LNCAP (cell line): ENCODE data around the gene VWA3B.

ENCODE experiments used
- CTCF ChIP-seq: fragments of 450-650 bp; IDR thresholded peaks from 2 replicates; pipeline ENCODE4 v1.5.1; 2017; ENCODE audit warnings: mild to moderate bottlenecking

Gene VWA3B

GRCh38 chr2:98086491-98087446 lies at the start of gene VWA3B:
Gene VWA3B (plus strand): TSS chr2:98087167. CDS start chr2:98093093, 5,926 bp downstream.
- TF ChIP-seq CTCF: no peak

- TF ChIP-seq CTCF: no peak
Observed at GRCh38 chr2:98037206-98037605, 49.8 kb upstream of the VWA3B start.

DNA sequence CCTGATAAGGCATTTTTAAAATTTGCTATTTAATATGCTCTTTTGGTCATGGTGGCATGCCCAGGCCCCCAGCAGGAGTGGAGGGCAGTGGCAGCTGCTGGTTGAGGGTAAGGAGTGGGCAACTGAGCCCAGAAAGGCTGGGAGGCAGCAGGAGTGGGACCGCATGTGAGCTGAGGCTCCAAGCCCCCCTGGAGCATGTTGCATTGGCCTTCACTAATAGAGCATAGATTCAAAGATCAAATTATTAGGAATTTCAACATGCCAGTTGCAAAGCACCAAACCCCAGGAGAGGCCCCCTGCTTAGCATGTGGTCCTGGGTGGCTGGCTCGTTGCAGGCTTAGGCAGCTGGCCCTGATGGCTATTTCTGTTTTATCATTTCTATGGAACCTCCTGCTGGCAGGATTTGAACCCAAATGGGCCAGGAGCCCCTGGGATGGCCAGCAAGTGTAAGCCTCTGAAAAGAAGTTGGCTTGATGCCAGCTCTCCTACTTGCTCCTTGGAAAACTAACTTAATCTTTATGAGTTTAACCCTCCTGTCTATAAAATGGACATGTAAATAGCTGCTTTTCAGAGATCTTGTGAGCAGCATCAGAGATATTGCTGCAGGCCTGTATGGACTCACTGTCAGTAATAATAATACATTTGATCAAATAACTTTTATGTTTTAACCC lies 49.2 kb upstream of the VWA3B start:
- TF ChIP-seq CTCF: no peak

DNA sequence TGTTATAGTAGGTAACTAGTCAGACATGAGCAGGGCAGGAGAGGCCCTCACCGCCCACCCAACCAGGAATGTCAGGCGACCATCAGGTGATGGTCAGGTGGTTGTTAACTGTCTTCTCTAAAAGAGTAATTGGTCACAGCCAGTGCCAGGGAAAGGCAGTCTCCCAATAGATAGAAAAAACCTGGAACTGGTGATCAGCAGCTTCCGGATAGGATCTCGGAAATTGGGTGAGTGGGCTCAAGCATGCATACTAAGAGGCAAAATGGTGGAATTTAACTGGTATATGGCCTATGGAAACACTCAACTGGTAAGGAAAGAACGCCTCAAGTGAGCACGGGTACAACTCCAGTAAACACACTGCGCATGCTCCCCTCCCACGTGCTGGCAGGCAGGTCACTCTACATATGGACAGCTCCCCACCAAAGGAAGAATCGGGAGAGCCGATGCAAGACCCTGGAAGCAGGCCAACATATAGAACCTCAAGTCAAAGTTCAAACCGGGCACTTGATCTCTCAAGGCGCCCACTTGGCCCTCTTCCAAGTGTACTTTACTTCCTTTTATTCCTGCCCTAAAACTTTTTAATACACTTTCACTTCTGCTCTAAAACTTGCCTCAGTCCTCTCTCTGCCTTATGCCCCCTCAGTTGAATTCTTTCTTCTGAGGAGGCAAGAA lies 47.7 kb upstream of the VWA3B start:
- TF ChIP-seq CTCF: no peak

GRCh38 chr2:98040331-98040939 lies 46.5 kb upstream of the VWA3B start:
- TF ChIP-seq CTCF: no peak

DNA sequence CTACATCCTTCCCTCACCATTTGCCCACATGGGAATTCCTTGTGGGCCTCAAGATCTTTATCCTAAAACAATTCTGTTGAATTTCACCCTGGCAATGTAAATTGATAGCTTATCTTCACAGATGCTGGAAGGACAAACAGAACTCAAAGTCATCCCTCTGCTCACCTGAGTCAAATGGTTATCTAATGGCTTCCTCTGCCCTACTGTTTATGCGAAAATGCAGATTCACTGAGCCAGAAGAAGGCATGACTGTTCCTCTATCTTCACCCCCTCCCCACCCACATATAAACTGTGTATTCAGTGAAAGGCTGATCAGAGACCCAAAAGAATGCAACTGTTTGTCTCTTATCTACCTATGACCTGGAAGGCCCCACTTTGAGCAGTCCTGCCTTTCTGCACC lies 43.9 kb upstream of the VWA3B start:
- TF ChIP-seq CTCF: no peak

DNA sequence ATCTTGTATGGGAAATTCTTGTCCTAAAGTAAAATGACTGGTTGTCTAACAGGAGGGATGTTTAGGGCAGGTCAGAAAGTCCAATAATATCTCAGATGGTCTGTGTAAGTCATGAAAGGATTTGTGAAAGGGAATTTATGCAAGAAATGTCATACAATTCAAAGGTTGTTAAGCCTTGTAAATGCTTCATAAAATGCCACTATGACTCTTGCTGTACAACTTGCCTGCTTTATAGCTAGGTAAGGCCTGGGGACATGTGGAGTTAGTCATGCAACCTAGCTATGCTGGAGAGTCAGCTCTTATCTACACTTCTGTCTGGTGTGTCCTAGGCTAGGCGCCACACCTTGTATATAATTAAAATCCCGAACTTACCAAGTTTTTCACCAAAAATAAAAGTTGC lies 36.9 kb upstream of the VWA3B start:
- no peak for TF ChIP-seq CTCF
